Measurements from ENCODE around the gene RHBDL1. TPM values are rescaled to one million over a fixed set of nuclear protein-coding genes. Genes with fewer than 3 reads are reported as not detected.

The RHBDL1 gene
- total RNA-seq, 1 donor from 2014 or later, result 2.3 TPM

DNA sequence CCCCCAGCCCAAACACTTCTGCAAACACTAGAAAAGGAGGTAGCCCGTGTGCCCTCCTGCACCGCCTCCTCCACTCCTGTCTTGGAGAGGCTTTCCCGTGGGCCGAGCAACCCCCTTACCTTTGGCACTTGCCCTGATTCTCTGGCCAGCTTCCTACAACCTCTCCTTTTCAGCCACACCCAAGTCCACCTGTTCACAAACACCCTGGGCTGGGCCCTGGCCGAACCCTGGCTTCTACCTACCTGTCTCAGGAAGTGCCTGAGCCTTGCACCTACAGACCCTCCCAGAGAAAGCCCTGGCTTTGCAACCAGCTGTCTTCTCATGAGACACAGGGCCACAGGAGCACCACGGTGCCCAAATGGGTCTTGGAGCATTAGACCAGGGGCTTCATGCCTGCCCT is 43.5 kb downstream of the RHBDL1 start:
- DNase-seq (ENCODE audit: low spot score), result no peak

DNA sequence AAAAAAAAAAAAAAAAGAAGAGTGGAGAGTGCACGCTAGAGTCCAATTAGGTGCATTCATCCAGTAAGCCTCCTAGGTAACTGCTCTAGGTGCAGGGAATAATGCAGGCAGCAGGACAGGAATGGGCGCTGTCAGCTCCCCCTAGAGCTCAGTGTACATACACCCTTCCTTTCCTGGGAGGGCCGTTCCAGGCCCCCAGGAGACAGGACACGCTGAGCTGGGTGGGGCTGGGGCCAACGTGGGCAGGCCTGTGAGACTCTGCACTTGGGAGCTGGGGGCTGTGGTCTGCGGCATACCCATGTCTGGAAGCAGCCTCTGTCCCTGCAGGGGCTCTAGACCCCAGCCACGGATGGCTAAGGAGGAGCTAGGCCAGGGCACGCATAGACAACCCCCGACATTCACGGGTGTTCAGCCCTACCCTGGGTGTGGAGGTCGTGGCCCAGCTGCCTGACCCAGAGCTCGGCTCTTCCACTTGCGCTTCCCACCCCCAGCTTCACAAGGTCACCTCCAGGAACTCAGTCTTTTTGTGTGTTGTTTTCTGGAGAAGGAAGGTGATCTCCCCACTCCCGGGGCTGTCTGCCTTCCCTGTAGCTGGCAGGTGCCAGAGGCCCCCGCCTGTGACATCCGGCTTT is 44.5 kb downstream of the RHBDL1 start:
- no peak for DNase-seq (ENCODE audit: low spot score)

DNA sequence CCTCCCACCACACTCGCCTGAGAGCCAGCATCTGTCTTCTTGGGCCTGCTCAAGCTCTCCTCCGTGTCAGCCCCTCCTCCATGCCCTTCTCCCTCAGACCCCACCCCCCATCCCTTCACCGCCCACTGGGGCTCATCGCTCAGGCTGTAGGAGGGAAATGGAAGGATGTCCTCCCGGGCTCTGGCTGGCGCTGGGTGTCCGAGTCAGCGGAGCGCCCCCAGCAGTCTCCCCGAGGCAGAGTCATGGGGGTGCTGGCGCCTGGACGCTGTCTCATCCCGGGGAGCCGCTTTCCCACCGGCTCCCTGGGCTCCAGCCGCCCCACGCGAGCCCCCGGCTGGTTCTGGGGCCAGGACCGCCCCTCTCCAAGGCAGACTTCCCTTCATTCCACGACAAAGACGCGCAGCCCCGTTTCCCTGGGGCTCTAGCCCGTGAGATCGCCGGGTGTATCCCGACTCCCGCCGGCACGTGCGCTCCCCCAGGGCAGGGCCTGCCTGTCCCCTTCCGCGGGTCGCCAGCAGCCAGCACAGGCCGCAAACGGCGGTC is 45.0 kb downstream of the RHBDL1 start:
- DNase-seq (ENCODE audit: low spot score), result no peak

DNA sequence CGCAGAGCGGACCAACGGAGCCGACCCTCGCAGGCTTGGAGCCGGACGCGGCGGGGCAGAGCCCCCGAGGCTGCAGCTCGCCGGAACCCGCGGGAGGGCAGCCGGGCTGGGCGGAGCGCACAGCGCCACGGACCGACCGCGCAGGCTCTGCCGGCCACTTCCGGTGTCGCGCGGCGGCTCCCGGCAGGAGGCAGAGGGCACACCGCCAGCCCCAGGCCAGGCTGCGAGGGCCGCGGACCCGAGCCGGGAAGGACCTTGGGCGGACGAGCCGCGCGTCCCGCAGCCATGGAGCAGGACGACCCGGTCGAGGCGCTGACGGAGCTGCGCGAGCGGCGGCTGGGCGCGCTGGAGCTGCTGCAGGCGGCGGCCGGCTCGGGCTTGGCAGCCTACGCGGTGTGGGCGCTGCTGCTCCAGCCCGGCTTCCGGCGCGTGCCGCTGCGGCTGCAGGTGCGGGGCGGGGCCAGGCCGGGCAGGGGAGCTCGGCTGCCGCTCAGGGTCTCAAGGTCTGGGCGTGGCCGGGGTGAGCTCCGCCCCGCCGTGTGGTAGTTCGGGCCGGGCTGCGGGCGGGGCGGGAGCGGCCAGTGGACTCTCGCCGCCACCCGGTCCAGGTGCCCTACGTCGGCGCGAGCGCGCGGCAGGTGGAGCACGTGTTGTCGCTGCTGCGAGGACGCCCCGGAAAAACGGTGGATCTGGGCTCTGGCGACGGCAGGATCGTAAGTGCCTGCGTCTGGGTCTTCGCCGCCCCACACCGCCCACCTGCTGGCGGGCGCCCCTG is 45.7 kb downstream of the RHBDL1 start, which contains the start of gene ANTKMT:
ANTKMT (plus strand) TSS at position 157 of the 775 bp plus-strand sequence; CDS start at position 286, 129 bp downstream.
- DNase-seq (ENCODE audit: low spot score), result peak; percentile 70

DNA sequence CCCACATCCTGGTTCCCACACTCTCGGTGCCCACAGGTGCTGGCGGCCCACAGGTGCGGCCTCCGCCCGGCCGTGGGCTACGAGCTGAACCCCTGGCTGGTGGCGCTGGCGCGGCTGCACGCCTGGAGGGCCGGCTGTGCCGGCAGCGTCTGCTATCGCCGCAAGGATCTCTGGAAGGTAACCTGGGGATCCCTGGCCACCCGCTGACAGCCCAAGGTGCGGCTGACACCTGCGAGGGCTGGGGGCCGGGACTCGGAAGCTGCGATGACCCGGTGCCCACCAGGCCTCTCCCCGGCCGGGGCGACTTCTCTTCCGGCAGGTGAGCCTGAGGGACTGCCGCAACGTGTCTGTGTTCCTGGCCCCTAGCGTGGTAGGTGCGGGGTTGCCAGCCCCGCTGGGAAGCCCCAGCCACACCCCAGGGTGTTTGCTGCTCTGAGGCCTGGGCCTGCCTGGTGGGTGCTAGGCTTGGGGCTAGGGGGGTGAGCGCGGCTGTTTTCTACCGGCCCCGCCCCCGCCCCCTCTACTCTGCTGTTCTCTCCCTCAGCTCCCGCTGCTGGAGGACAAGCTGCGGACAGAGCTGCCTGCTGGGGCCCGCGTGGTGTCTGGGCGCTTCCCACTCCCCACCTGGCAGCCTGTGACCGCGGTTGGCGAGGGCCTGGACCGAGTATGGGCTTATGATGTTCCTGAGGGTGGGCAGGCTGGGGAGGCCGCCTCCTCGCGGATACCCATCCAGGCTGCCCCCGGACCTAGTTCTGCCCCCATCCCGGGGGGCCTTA is 46.5 kb downstream of the RHBDL1 start:
- no peak for DNase-seq (ENCODE audit: low spot score)

DNA sequence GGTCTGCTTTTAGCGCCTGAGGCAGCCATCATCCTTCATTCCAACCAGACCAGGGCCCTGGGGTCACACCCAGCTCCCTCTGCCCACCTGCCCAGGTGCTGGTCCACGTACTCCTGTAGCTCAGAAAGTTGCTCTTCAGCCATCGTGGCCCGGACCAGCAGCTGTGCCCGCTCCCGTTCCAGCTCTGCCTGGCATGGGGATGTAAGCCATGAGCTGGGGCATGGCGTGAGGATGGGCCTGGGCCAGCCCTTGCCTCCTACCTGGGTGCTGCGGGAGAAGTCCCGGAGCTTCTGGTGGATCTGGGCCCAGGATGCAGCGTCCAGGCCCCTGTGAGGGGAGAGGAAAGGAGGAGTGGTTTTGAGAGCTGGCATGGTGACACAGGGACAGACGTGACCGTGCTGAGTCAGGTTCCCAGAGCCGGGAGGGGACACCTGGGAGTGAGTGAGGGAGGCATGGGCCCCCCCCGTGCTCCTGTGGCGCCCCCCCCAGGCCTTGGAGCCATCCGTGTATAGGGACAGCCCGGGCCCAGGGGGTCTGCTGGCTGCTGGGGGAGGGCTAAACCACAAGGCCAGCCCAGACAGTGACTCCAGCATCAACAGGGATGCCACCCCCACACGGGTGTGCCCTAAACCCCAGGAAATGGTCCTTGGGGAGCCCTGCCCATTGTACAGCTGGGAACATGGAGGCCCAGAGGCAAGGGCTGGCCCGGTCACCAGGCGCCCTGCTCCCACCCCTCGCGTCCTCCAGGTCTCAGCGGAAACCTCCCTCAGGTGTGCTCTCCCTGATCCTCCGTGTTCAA is 47.6 kb downstream of the RHBDL1 start:
- no peak for DNase-seq (ENCODE audit: low spot score)

DNA sequence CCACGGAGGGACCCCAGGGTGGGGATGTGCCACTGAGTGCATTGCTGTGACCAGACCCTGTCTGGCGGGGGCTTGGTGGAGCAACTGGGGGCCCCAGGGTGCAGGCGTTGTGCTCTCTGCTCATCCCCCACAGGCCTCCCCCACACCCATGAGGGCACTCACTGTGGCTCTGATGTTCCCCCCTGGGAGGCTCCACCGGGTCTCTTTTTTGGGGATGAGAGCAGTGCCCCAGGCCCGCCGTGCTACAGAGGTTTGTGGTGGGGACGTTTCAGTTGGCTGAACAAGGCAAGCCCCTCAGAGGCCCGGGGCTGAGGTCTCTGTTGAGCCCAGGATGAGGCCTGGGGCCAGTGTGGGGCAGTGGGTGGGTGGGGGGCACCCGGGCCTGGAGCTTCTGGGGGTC is 48.2 kb downstream of the RHBDL1 start:
- DNase-seq (ENCODE audit: low spot score), result no peak

DNA sequence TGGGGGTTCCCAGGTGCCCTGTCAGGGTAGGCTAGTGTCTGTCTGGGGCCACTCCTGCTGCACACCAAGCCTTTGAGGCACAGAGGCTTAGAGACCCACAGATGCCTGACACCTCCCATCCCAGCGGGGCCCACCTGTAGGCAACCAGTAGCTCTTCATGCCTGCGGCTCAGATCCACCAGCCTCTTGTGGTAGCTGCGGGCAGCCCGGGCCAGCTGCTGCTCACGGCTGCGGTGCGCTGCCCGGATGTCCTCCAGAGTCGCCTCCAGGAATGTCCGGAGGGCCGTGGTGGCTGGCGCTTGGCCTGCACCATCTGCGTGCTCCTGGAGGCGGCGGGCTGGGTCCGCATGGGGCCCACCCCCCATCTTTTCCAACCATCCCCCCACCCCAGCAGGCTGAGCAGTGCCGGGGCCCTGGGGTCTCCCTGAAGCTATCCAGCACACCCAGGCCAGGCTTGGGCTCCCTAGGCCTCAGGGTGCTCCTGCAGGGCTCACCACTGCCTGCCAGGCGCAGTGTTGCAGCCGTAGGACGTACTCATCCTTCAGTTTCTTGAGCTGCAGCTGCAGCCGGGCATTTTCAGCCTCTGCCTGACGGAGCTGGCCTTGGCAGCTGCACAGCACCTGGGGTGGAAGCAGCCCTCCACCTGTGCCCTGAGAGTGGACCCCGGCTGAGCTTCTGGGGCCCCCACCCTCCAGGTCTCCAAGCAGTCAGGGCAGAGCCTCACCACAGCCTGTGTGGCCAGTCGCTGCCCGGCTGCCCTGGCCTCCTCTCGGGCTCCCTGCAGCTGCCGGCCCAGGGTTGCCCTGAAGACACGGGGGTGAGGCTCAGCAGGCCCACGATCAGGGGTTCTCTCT is 48.9 kb downstream of the RHBDL1 start:
- no peak for DNase-seq (ENCODE audit: low spot score)

DNA sequence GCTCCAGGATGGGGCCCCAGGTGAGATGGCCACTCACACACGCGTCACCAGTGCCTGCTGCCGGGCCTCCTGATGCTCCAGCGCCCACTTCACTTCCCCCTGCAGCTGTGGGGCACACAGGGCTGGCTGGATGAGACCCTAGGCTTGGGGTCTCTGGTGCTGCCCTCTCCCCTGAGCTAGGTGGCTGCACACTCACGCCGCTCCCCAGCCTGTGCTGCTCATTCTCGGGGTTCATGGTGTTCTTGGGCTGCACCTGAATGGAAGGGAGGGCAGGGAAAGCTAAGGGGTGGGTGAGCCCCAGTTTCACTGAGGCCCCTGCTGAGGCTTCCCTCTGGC is 49.5 kb downstream of the RHBDL1 start:
- no peak for DNase-seq (ENCODE audit: low spot score)

DNA sequence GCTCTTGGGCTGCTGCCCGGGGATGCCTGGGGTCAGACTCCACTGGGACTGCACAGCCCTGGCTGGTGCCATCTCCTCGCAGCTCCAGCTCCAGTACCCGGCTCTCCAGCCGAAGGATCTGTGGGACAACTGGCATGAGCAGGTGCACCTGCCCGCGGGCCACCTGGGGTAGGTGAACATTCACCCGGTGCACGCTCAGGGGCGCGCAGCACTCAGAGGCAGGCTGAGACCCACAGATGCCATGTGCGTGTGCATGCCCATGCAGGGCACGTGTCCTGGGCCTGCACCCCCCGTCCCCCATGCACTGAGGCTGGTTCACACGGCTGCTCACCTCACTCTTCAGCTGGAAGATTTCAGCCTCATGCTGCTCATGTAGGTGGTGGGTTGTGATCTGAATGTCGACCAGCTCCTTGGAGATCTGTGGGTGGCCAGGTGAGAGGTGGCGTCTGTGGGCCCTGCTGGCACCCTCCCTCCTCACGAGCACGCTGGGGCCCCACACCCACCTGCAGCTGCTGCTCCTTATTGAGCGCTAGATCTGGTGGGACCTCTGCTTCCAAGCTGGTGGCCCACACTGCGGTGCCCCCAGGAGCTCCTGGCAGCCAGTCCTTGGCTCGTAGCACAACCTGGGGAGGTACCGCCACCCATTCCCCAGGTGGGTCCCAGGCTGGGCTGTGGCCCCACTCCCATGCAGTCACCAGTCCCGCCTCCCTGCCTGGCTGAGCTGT is 50.2 kb downstream of the RHBDL1 start:
- DNase-seq (ENCODE audit: low spot score), result no peak

DNA sequence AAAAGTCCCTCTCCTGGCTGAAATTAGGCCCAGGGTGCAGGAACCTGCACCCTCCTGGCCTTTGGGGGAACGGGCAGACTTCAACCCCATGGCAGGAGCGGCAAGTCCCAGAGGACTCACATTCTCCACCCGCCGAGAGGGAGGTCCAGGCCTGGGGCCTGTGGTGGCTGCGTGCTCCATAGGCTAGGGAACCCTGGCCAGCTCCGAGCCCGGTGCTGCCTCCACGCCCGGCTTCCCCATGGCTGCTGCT is 50.6 kb downstream of the RHBDL1 start:
- no peak for DNase-seq (ENCODE audit: low spot score)

DNA sequence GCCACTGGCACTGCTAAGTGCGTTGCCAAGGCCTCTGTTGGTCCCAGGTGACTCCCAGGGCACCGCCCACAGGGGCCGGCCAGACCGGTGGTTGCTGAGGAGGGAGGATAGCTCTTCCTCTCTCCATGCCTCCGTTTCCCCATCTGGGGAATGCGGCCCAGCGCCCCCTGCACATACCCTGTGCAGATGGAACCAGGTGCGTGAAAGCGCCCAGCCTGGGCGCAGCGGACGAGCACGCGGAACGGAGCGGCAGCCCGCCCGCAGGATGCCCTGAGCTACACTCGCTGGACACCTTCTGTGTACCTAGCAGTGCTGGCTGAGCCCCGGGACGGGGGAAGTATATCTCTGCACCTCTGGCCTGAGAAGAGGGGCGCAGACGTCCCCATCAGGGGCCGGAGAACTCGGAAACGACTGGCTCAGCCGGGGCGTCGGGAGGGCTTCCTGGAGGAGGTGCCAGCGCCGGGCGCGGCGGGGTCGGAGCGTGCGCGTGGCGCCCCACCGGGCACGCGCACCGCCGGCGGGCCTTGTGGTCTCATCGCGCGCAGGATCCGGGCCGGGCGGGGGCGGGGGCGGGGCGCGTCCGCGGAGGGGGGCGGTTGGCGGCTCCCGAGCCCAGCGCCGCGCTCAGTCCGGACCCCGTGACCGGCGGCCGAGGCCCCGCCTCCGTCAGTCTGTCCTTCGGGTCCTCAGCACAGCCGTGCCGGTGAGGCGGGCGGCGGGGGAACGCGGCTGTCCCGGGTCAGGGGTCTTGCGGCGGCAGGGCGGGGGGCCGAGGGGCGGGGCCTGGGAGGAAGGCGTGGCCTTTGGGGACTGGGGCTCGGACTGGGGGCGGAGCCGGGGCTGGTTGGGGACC is 51.2 kb downstream of the RHBDL1 start, which contains the start of the genes CCDC78 and HAGHL:
CCDC78 (minus strand) TSS at position 6 of the 853 bp plus-strand sequence. CDS start 76 bp downstream, outside the sequence.
HAGHL (plus strand) TSS at position 669 of the 853 bp plus-strand sequence. CDS start 404 bp downstream, outside the sequence.
- peak; percentile 67 for DNase-seq (ENCODE audit: low spot score)

DNA sequence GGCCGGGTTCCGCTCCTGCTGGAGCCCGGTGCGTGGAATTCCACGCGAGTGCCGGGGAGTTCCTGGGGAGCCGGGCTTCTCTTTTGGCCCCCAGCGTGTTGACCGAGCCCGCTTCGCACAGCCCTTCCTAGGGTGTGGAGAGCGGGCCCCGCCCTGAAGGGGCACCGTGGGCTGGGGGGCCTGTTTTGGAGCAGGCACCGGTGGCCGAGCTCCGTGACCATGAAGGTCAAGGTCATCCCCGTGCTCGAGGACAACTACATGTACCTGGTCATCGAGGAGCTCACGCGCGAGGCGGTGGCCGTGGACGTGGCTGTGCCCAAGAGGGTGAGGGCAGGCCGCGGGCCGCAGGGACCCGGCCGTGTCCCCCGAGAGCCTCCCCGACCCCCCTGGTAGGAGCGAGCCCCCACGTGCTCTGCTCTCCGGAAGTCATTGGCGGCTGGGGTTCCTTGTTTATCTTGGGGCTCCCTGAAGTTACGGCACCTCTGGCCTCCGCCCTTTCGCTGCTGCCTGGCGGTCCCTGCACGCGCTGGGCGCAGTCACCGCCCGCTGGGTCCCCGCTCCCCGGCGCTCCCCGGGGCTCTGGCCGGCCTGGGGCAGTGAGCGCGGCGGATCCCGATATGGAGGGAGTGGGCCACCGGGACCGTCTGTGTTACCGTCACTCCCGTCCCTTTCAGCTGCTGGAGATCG is 52.0 kb downstream of the RHBDL1 start:
- no peak for DNase-seq (ENCODE audit: low spot score)

Other genes with a start within 250 kb of the RHBDL1 start
- 60.1 TPM for gene CAPN15, start 148.0 kb upstream of the RHBDL1 start, total RNA-seq
- not detected for gene PRR35, start 115.3 kb upstream of the RHBDL1 start, total RNA-seq
- gene NHLRC4, start 108.7 kb upstream of the RHBDL1 start, total RNA-seq, result 0.36 TPM
- gene PIGQ, start 105.7 kb upstream of the RHBDL1 start, total RNA-seq, result 65.7 TPM
- 39.2 TPM for gene RAB40C, start 85.6 kb upstream of the RHBDL1 start, total RNA-seq
- 0.65 TPM for gene WFIKKN1, start 44.7 kb upstream of the RHBDL1 start, total RNA-seq
- 48.3 TPM for gene METTL26, start 39.4 kb upstream of the RHBDL1 start, total RNA-seq
- 40.4 TPM for gene MCRIP2, start 33.8 kb upstream of the RHBDL1 start, total RNA-seq
- gene WDR90, start 26.3 kb upstream of the RHBDL1 start, total RNA-seq, result 53.3 TPM
- 129 TPM for gene RHOT2, start 7.5 kb upstream of the RHBDL1 start, total RNA-seq
- 118 TPM for gene STUB1, start 4.7 kb downstream of the RHBDL1 start, total RNA-seq
- gene JMJD8, start 8.7 kb downstream of the RHBDL1 start, total RNA-seq, result 63.4 TPM
- gene WDR24, start 14.7 kb downstream of the RHBDL1 start, total RNA-seq, result 10.4 TPM
- gene FBXL16, start 30.1 kb downstream of the RHBDL1 start, total RNA-seq, result 1.3 TPM
- gene METRN, start 39.4 kb downstream of the RHBDL1 start, total RNA-seq, result 20.8 TPM
- gene ANTKMT, start 45.5 kb downstream of the RHBDL1 start, total RNA-seq, result 43.2 TPM
- gene CCDC78, start 50.8 kb downstream of the RHBDL1 start, total RNA-seq, result 5.3 TPM
- 7.9 TPM for gene HAGHL, start 51.4 kb downstream of the RHBDL1 start, total RNA-seq
- gene CIAO3, start 65.3 kb downstream of the RHBDL1 start, total RNA-seq, result 38.9 TPM
- 1.4 TPM for gene MSLN, start 85.1 kb downstream of the RHBDL1 start, total RNA-seq
- 18.7 TPM for gene RPUSD1, start 112.7 kb downstream of the RHBDL1 start, total RNA-seq
- 13.3 TPM for gene CHTF18, start 112.9 kb downstream of the RHBDL1 start, total RNA-seq
- gene GNG13, start 125.1 kb downstream of the RHBDL1 start, total RNA-seq, result 0.52 TPM